ENCODE data around the gene C3orf49.

C3orf49 gene

GRCh38 chr3:63819151-63819398, at the start of gene C3orf49:
TSS of gene C3orf49 (plus strand) at chr3:63819299. CDS start at chr3:63819472, 173 bp downstream.
- no peak for DNase-seq

- DNase-seq = no peak
Measured at GRCh38 chr3:63774781-63775180, 44.3 kb upstream of the C3orf49 start.

- no peak for DNase-seq
Measured at GRCh38 chr3:63779227-63779626, 39.9 kb upstream of the C3orf49 start.

GRCh38 chr3:63791974-63792373, 27.1 kb upstream of the C3orf49 start:
- DNase-seq = no peak

- no peak for DNase-seq
Measured at GRCh38 chr3:63795438-63795837, 23.7 kb upstream of the C3orf49 start.

GRCh38 chr3:63798544-63798943, 20.6 kb upstream of the C3orf49 start:
- DNase-seq = no peak

GRCh38 chr3:63798949-63799348, 20.1 kb upstream of the C3orf49 start:
- DNase-seq = no peak

GRCh38 chr3:63800097-63800496, 19.0 kb upstream of the C3orf49 start:
- no peak for DNase-seq

- no peak for DNase-seq
Measured at GRCh38 chr3:63803911-63804310, 15.2 kb upstream of the C3orf49 start.

- DNase-seq = no peak
Measured at GRCh38 chr3:63807961-63808565, 11.0 kb upstream of the C3orf49 start.

GRCh38 chr3:63808633-63809032, 10.5 kb upstream of the C3orf49 start:
- no peak for DNase-seq

GRCh38 chr3:63809607-63810006, 9.5 kb upstream of the C3orf49 start:
- no peak for DNase-seq

- DNase-seq = no peak
Measured at GRCh38 chr3:63814237-63814636, 4.9 kb upstream of the C3orf49 start.

GRCh38 chr3:63817225-63817624, 1.9 kb upstream of the C3orf49 start:
- no peak for DNase-seq

GRCh38 chr3:63818282-63819150, 583 bp upstream of the C3orf49 start:
- DNase-seq = peak; percentile 60

GRCh38 chr3:63824309-63824708, 5.2 kb downstream of the C3orf49 start:
- DNase-seq = no peak

- no peak for DNase-seq
Measured at GRCh38 chr3:63830526-63830925, 11.4 kb downstream of the C3orf49 start.

- DNase-seq = no peak
Measured at GRCh38 chr3:63832395-63832794, 13.3 kb downstream of the C3orf49 start.

GRCh38 chr3:63841704-63842103, 22.6 kb downstream of the C3orf49 start:
- no peak for DNase-seq

- DNase-seq = no peak
Measured at GRCh38 chr3:63842127-63842526, 23.0 kb downstream of the C3orf49 start.

- no peak for DNase-seq
Measured at GRCh38 chr3:63845215-63845614, 26.1 kb downstream of the C3orf49 start.

GRCh38 chr3:63847718-63848450, 28.8 kb downstream of the C3orf49 start:
- no peak for DNase-seq

GRCh38 chr3:63849175-63849574, 30.1 kb downstream of the C3orf49 start:
- no peak for DNase-seq

GRCh38 chr3:63851287-63851686, 32.2 kb downstream of the C3orf49 start:
- no peak for DNase-seq

Measured in CD4-positive, alpha-beta T cell treated with Interleukin-21 for 1 hour (primary cell).